ENCODE data around the gene RNU11.

GRCh38 chr1:28632560-28632959 is 15.8 kb upstream of the RNU11 start:
- no peak for TF ChIP-seq CTCF (IDR thresholded peaks at IDR 0.05)
- no peak for TF ChIP-seq POLR2A (IDR thresholded peaks at IDR 0.05)

All from body of pancreas (tissue), 4 donors.